Measurements from ENCODE around the gene GDF11. TPM values are rescaled to one million over a fixed set of nuclear protein-coding genes. Genes with fewer than 3 reads are reported as not detected.

GDF11 gene
- polyA plus RNA-seq, 1 of the 3 experiments (the other 2 are of a cell fraction) = 9.4 TPM

DNA sequence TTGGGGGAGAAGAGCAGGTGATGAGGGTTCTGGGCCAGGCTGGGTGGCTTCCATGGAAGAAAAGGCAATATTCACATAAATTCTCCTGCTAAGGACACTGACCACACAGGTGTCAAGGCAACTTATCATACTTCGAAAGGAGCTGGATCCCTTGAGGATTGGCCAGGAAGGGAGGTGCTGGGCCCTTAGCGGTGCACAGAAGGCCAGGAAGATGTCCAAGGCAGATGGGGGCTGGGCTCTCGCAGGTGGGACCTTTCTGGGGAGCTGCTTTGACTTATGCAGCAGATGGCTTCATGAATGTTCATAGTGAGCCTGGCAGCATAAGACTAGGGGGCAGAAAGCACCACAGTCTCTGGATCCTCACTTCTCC, 18.0 kb upstream of the GDF11 start:
- H3K4me1 ChIP-seq (ENCODE audit: control insufficient read depth in 1 of 2, insufficient read depth in 2 of 2, low read depth in 1 of 2, low read length in 1 of 2) = peaks cover 7 to 35% of the 10 kb centered on the region in 2 experiments; a peak in 3 of 4 replicates
- no peak overlapping the region for H3K4me3 ChIP-seq (ENCODE audit: low read depth in 2 of 2, low read length in 1 of 2)
- no peaks in the 10 kb centered on the region for H3K27me3 ChIP-seq (ENCODE audit: insufficient read depth)
- peaks cover 34% of the 10 kb centered on the region for H3K79me2 ChIP-seq (ENCODE audit: insufficient read depth)
- no peak overlapping the region for H2AFZ ChIP-seq (ENCODE audit: low read depth)
- no peaks in the 10 kb centered on the region for H3K9me2 ChIP-seq
- H3F3A ChIP-seq (replicated peaks; ENCODE audit: insufficient read depth) = peaks cover 57% of the 10 kb centered on the region
- peaks cover 34% of the 10 kb centered on the region in 2 experiments for H3K36me3 ChIP-seq (replicated peaks in 1 of 2; ENCODE audit: control insufficient read depth in 1 of 2, insufficient read depth in 2 of 2, low read length in 1 of 2)
- H3K4me2 ChIP-seq = no peak overlapping the region
- no peaks in the 10 kb centered on the region for H3K9me3 ChIP-seq
- DNase-seq = no peak
- ChIA-PET CTCF (interaction anchor here (0.6 to 11.2 kb wide), 12 partner anchors 9 to 383 kb away, joined by 3 to 202 read pairs (median 5); partner anchors contain the start of genes BLOC1S1 and ITGA7), POLR2A (interaction anchor here (0.6 to 1.3 kb wide), 3 partner anchors 13 to 335 kb away, joined by 3 to 6 read pairs (median 3); partner anchors contain the start of genes ORMDL2 and SARNP)
- peaks cover 51% of the 10 kb centered on the region for H4K20me1 ChIP-seq (ENCODE audit: insufficient read depth)
- H3K27ac ChIP-seq (ENCODE audit: low read depth in 2 of 2, low read length in 1 of 2) = no peak overlapping the region
- no peak overlapping the region for H3K9ac ChIP-seq
- no peak for TF ChIP-seq RAD21 (IDR thresholded peaks at IDR 0.05; ENCODE audit: low read length)
- TF ChIP-seq, protein P1, sequence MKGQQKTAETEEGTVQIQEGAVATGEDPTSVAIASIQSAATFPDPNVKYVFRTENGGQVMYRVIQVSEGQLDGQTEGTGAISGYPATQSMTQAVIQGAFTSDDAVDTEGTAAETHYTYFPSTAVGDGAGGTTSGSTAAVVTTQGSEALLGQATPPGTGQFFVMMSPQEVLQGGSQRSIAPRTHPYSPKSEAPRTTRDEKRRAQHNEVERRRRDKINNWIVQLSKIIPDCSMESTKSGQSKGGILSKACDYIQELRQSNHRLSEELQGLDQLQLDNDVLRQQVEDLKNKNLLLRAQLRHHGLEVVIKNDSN (IDR thresholded peaks at IDR 0.05; ENCODE audit: borderline replicate concordance, low read depth) = no peak
- TF ChIP-seq, protein P2, sequence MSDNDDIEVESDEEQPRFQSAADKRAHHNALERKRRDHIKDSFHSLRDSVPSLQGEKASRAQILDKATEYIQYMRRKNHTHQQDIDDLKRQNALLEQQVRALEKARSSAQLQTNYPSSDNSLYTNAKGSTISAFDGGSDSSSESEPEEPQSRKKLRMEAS (IDR thresholded peaks at IDR 0.05; ENCODE audit: low read depth) = no peak
- TF ChIP-seq RCOR1 (IDR thresholded peaks at IDR 0.05; ENCODE audit: low read length) = no peak
- no peak for TF ChIP-seq EZH2phosphoT487 (IDR thresholded peaks at IDR 0.05; ENCODE audit: borderline replicate concordance, low read depth)
- no peak for TF ChIP-seq SMC3 (IDR thresholded peaks at IDR 0.05; ENCODE audit: low read depth, low read length)
- TF ChIP-seq, protein P3, sequence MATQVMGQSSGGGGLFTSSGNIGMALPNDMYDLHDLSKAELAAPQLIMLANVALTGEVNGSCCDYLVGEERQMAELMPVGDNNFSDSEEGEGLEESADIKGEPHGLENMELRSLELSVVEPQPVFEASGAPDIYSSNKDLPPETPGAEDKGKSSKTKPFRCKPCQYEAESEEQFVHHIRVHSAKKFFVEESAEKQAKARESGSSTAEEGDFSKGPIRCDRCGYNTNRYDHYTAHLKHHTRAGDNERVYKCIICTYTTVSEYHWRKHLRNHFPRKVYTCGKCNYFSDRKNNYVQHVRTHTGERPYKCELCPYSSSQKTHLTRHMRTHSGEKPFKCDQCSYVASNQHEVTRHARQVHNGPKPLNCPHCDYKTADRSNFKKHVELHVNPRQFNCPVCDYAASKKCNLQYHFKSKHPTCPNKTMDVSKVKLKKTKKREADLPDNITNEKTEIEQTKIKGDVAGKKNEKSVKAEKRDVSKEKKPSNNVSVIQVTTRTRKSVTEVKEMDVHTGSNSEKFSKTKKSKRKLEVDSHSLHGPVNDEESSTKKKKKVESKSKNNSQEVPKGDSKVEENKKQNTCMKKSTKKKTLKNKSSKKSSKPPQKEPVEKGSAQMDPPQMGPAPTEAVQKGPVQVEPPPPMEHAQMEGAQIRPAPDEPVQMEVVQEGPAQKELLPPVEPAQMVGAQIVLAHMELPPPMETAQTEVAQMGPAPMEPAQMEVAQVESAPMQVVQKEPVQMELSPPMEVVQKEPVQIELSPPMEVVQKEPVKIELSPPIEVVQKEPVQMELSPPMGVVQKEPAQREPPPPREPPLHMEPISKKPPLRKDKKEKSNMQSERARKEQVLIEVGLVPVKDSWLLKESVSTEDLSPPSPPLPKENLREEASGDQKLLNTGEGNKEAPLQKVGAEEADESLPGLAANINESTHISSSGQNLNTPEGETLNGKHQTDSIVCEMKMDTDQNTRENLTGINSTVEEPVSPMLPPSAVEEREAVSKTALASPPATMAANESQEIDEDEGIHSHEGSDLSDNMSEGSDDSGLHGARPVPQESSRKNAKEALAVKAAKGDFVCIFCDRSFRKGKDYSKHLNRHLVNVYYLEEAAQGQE (IDR thresholded peaks at IDR 0.05; ENCODE audit: low read depth, low read length) = no peak
- TF ChIP-seq RXRA (IDR thresholded peaks at IDR 0.05; ENCODE audit: borderline replicate concordance, low read depth) = no peak
- TF ChIP-seq CHD2 (IDR thresholded peaks at IDR 0.05; ENCODE audit: low read length, partially characterized antibody) = no peak
- TF ChIP-seq POLR2AphosphoS5 (IDR thresholded peaks at IDR 0.05; ENCODE audit: low read depth, low read length) = no peak
- WGBS (ENCODE audit: low lambda C conversion rate) = 100% methylated on average over 1 of the region's 3 CpGs

DNA sequence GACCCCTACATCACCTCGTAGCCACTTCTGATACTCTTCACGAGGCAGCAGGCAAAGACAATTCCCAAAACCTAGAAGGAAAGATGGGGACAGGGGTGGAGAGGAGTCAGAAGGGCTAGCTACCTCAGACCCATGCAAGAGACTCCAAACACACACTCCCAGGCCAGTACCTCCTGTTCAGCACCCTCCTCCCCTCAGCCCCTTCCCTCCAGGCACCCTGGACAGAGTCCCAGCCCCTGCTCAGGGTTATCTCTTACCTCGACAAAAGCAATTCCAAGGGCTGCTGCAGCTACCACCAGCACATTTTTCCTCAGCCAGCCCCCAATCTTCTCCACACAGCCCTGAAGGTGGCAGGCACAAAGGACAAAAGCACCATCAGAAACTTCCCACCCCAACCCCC, 17.4 kb upstream of the GDF11 start:
- H3K4me1 ChIP-seq (ENCODE audit: control insufficient read depth in 1 of 2, insufficient read depth in 2 of 2, low read depth in 1 of 2, low read length in 1 of 2) = peaks cover under 1 to 35% of the 10 kb centered on the region in 2 experiments; a peak in 3 of 4 replicates
- H3K27ac ChIP-seq (ENCODE audit: low read depth in 2 of 2, low read length in 1 of 2) = no peak overlapping the region
- no peak overlapping the region for H3K9ac ChIP-seq
- TF ChIP-seq NFIC (IDR thresholded peaks at IDR 0.05; ENCODE audit: borderline replicate concordance) (no peak), POLR2AphosphoS5 (IDR thresholded peaks at IDR 0.05; ENCODE audit: low read depth, low read length) (0 out of 2 replicates have a peak, but pooled peaks have one; percentile 9)
- TF ChIP-seq, protein P4, sequence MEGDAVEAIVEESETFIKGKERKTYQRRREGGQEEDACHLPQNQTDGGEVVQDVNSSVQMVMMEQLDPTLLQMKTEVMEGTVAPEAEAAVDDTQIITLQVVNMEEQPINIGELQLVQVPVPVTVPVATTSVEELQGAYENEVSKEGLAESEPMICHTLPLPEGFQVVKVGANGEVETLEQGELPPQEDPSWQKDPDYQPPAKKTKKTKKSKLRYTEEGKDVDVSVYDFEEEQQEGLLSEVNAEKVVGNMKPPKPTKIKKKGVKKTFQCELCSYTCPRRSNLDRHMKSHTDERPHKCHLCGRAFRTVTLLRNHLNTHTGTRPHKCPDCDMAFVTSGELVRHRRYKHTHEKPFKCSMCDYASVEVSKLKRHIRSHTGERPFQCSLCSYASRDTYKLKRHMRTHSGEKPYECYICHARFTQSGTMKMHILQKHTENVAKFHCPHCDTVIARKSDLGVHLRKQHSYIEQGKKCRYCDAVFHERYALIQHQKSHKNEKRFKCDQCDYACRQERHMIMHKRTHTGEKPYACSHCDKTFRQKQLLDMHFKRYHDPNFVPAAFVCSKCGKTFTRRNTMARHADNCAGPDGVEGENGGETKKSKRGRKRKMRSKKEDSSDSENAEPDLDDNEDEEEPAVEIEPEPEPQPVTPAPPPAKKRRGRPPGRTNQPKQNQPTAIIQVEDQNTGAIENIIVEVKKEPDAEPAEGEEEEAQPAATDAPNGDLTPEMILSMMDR (IDR thresholded peaks at IDR 0.05) = no peak
- peaks cover 37% of the 10 kb centered on the region for H3K79me2 ChIP-seq (ENCODE audit: insufficient read depth)
- no peak overlapping the region for H3K4me3 ChIP-seq (ENCODE audit: low read depth in 2 of 2, low read length in 1 of 2)
- H3K9me2 ChIP-seq = no peaks in the 10 kb centered on the region
- POLR2A ChIA-PET = interaction anchor here (0.6 to 1.3 kb wide), 2 partner anchors 12 to 335 kb away, joined by 3 to 6 read pairs; no protein-coding TSS in a partner anchor
- CTCF ChIA-PET = interaction anchor here (0.9 to 11.2 kb wide), 8 partner anchors 10 to 382 kb away, joined by 3 to 202 read pairs (median 6); partner anchors contain the start of genes BLOC1S1 and ITGA7
- H3K36me3 ChIP-seq (replicated peaks in 1 of 2; ENCODE audit: control insufficient read depth in 1 of 2, insufficient read depth in 2 of 2, low read length in 1 of 2) = peaks cover 34% of the 10 kb centered on the region in 2 experiments
- H2AFZ ChIP-seq (ENCODE audit: low read depth) = no peak overlapping the region
- H4K20me1 ChIP-seq (ENCODE audit: insufficient read depth) = peaks cover 51% of the 10 kb centered on the region
- WGBS (ENCODE audit: low lambda C conversion rate) = 76% methylated on average over 3 of the region's 3 CpGs
- H3K4me2 ChIP-seq = peak overlapping the region; percentile 30; the same call in 1 of the 2 replicates
- no peaks in the 10 kb centered on the region for H3K9me3 ChIP-seq
- H3K27me3 ChIP-seq (ENCODE audit: insufficient read depth) = no peaks in the 10 kb centered on the region
- no peak for DNase-seq
- H3F3A ChIP-seq (replicated peaks; ENCODE audit: insufficient read depth) = peaks cover 57% of the 10 kb centered on the region

All from SK-N-SH (cell line).